AG04450 (cell line): ENCODE data around the gene ZBTB12. TPM values are rescaled to one million over a fixed set of nuclear protein-coding genes. Genes with fewer than 3 reads are reported as not detected.
A peak's percentile ranks its signal among the peaks of the same experiment; 100 is the strongest.

Experiments used
- CTCF ChIA-PET: fragments of 300-600, 350-600 bp; formaldehyde crosslinking; extraction: SDS; loops from one replicate; lab custom pipeline; 2022; ENCODE audit warnings: antibody characterized with exemption, inconsistent platforms; lab: Charles Lee
- POLR2A ChIA-PET: fragments of 350-600 bp; formaldehyde crosslinking; extraction: SDS; loops from one replicate; lab custom pipeline; 2021; ENCODE audit warnings: antibody characterized with exemption, inconsistent platforms; lab: Yijun Ruan, JAX
- DNase-seq: peaks from one replicate; pipeline ENCODE4 v3.0.0-alpha.2; 2011; ENCODE audit warnings: low read depth, low spot score
- H3K27ac ChIP-seq: one replicate; pipeline ENCODE4 v1.5.1; 2012; ENCODE audit warnings: low read depth, low read length, control low read depth
- H3K27me3 ChIP-seq: one replicate; pipeline ENCODE4 v1.6.0; 2012; ENCODE audit warnings: low read length; ENCODE audit not compliant: control insufficient read depth, insufficient read depth
- H3K4me3 ChIP-seq: 2 replicates; pipeline ENCODE4 v1.5.1; 2011; ENCODE audit warnings: mild to moderate bottlenecking, low read depth, low read length, control low read depth
- H3K9me3 ChIP-seq: 2 replicates; pipeline ENCODE4 v1.5.1; 2012; ENCODE audit warnings: low read length; ENCODE audit not compliant: control insufficient read depth, insufficient read depth
- CTCF ChIP-seq: IDR thresholded peaks from 2 replicates; pipeline ENCODE4 v1.5.1; 2011; ENCODE audit warnings: low read depth, low read length, control low read depth, inconsistent platforms
- polyA plus RNA-seq: library from polyadenylated mRNA; depleted of rRNA; stranded (reverse); fragments of >200 nt; gene quantifications from 2 replicates; pipeline ENCODE4 v1.2.3, GENCODE V29; 2011

ZBTB12 gene
- polyA plus RNA-seq, 1 experiment, result 2.4 TPM

- no peak for TF ChIP-seq CTCF
- Histone ChIP-seq H3K27me3 (no peaks in the 10 kb centered on the region), H3K4me3 (peak within 1 kb of the TSS; percentile 92), H3K27ac (peak within 1 kb of the TSS; percentile 78), H3K9me3 (no peaks in the 10 kb centered on the region; the same call in 1 of the 2 replicates)
- ChIA-PET CTCF (interaction anchor here (1.3 kb wide), 1 partner anchor 90 kb away, joined by 5 read pairs; no protein-coding TSS in a partner anchor), POLR2A (interaction anchor here (0.6 to 2.0 kb wide), 14 partner anchors 12 to 198 kb away, joined by 3 to 15 read pairs (median 4); partner anchors contain the start of genes GPANK1, HSPA1B, LSM2 and ZBTB12)
- peak; percentile 100 for DNase-seq
Observed at GRCh38 chr6:31862344-31863235, 39.3 kb downstream of the ZBTB12 start, which contains the start of gene NEU1. Gene NEU1 (minus strand): TSS chr6:31862821. CDS start chr6:31862776, 45 bp downstream.

GRCh38 chr6:31861919-31862343, 40.0 kb downstream of the ZBTB12 start:
- no peak for TF ChIP-seq CTCF
- Histone ChIP-seq H3K4me3 (peak overlapping the region; percentile 92), H3K27me3 (no peaks in the 10 kb centered on the region), H3K9me3 (no peaks in the 10 kb centered on the region; the same call in 1 of the 2 replicates), H3K27ac (no peak overlapping the region)
- DNase-seq, result no peak
- ChIA-PET POLR2A (interaction anchor here (1.1 to 2.0 kb wide), 2 partner anchors 25 to 34 kb away, joined by 8 to 15 read pairs; partner anchors contain the start of gene HSPA1B), CTCF (no interaction called here)

- POLR2A ChIA-PET, result no interaction called here
- CTCF ChIA-PET, result no interaction called here
Observed at GRCh38 chr6:31861150-31861549, 40.7 kb downstream of the ZBTB12 start.

GRCh38 chr6:31860349-31860748, 41.5 kb downstream of the ZBTB12 start:
- no peak for DNase-seq
- ChIA-PET CTCF (no interaction called here), POLR2A (interaction anchor here (0.6 kb wide), 2 partner anchors 16 to 33 kb away, joined by 3 read pairs; partner anchors contain the start of gene HSPA1B)
- H3K27me3 ChIP-seq, result no peaks in the 10 kb centered on the region
- H3K27ac ChIP-seq, result no peak overlapping the region
- H3K9me3 ChIP-seq, result no peaks in the 10 kb centered on the region; the same call in 1 of the 2 replicates
- H3K4me3 ChIP-seq, result no peak overlapping the region
- no peak for TF ChIP-seq CTCF

More at GRCh38 chr6:31861150-31861549, 40.7 kb downstream of the ZBTB12 start:
- no peak for TF ChIP-seq CTCF
- no peak overlapping the region for H3K27ac ChIP-seq
- H3K4me3 ChIP-seq, result no peak overlapping the region
- no peaks in the 10 kb centered on the region for H3K27me3 ChIP-seq
- no peak for DNase-seq
- H3K9me3 ChIP-seq, result no peaks in the 10 kb centered on the region; the same call in 1 of the 2 replicates

GRCh38 chr6:31859923-31860322, 42.0 kb downstream of the ZBTB12 start:
- no peak for TF ChIP-seq CTCF
- POLR2A ChIA-PET, result interaction anchor here (0.6 kb wide), 2 partner anchors 15 to 33 kb away, joined by 3 read pairs; partner anchors contain the start of gene HSPA1B
- H3K27ac ChIP-seq, result no peak overlapping the region
- no peaks in the 10 kb centered on the region for H3K27me3 ChIP-seq
- CTCF ChIA-PET, result no interaction called here
- no peak for DNase-seq
- H3K4me3 ChIP-seq, result no peak overlapping the region
- H3K9me3 ChIP-seq, result no peaks in the 10 kb centered on the region; the same call in 1 of the 2 replicates
